NCI-H2196 (cell line): ENCODE data around the gene TJP2.
"Not testable (repeated sequence)": the region's sequence is repeated elsewhere in the genome, so short reads cannot be mapped to it uniquely, and the experiment has no call there.

Experiments used
- DNase-seq: peaks from one replicate; lab custom pipeline; 2025; ENCODE audit not compliant: unreplicated experiment; lab: John Stamatoyannopoulos, UW

TJP2 gene

DNA sequence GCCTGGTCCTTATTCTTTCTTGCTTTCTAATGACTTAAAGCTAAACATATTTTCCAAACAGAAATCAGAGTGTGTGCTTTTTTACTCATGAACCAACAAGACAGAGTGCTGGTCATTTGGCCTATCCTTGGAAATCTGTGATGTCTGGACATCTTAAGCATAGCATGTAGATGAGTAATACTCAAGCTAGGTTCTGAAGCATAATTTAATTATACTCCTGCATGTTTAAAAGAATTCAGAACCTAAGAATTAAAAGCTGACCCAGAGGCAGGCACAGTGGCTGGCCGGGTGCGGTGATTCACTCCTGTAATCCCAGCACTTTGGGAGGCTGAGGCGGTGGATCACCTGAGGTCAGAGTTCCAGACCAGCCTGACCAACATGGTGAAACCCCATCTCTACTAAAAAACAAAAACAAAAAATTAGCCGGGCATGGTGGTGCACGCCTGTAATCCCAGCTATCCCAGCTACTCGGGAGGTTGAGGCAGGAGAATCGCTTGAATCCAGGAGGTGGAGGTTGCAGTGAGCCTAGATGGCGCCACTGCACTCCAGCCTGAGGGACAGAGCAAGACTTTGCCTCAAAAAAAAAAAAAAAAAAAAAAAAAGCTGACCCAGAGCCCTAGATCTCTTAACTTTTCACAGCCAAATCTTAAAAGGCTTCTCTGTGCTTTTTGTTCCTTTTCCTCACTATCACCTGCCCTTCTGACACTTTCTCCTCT, 16.2 kb upstream of the TJP2 start:
- DNase-seq: no peak

GRCh38 chr9:69158471-69158870, 15.6 kb upstream of the TJP2 start:
- no peak for DNase-seq

DNA sequence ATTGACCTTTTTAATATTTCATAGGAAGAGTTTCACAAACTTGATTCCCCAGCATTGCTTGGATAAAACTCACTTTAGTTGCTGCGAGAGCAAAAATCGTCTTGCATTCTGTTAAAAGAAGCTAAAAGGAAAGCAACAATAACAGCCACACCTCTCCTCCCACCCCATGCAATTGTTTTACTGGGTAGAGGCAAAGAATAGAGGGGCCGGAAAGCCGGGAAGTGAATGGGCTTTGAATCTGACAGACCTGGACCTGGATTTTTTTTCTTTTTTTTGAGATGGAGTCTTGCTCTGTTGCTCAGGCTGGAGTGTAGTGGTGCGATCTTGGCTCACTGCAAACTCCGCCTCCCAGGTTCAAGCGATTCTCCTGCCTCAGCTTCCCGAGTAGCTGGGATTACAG, 9.5 kb upstream of the TJP2 start:
- DNase-seq: not testable (repeated sequence)

GRCh38 chr9:69165581-69165980, 8.5 kb upstream of the TJP2 start:
- no peak for DNase-seq

DNA sequence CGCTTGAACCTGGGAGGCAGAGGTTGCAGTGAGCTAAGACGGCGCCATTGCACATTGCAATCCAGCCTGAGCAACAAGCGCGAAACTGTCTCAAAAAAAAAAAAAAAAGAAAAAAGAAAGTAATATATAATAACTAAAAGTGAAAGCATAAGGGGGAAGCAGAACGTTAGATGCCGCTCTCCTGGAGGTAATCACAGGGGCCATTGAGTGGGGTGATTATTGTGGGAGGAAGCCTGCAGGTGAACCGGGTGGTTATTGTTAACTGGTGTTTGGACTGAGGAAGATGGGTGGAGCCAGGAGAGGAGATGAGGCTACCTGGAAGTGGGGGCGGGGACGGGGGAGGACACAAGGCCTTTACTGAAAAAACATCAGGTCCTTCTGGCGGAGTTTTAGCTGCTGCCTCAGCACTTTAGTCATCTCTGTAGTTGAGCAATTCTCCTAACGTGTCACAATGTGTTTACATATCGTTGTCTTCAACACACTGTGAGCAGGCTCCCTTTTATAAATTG, 5.3 kb upstream of the TJP2 start:
- DNase-seq: peak; percentile 28

DNA sequence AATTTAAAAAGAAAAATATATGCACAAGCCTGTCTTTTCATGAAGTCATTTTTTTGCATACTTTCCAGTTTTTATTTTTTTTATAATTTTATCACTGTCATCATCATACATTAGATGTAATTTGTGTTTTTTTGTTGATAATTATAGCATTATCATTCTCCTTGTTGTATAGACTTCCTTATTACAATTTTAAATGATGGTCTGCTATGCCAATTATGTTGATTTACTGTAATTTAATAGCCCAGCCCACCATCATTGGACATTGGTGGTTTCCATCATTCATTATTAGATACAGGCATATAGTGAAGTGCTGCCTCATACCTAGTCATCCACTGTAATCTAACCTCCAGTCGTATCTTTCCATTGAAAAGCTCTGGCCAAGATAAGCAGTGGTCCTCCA, 3.8 kb upstream of the TJP2 start:
- no peak for DNase-seq

DNA sequence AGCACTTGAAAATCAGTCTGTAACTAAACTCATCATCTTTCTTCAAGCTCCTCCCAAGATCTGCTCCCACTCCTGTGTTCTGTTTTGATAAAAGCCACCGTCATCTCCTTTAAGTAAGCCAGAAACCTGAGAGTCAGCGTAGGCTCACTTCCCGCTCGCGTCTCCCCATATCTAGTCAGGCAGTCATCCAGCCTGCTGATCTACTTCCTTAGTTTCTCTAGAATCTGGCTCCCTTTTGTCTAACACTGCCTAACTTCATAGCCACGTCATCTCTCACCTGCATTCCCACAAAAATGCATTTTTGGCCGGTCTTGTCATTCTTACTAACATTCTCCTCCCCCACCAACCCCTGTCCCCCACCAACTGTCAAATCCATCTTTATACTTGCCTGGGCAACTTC, 3.0 kb upstream of the TJP2 start:
- no peak for DNase-seq

GRCh38 chr9:69171517-69171916, 2.6 kb upstream of the TJP2 start:
- DNase-seq: no peak

GRCh38 chr9:69172895-69173294, 1.2 kb upstream of the TJP2 start:
- DNase-seq: no peak

DNA sequence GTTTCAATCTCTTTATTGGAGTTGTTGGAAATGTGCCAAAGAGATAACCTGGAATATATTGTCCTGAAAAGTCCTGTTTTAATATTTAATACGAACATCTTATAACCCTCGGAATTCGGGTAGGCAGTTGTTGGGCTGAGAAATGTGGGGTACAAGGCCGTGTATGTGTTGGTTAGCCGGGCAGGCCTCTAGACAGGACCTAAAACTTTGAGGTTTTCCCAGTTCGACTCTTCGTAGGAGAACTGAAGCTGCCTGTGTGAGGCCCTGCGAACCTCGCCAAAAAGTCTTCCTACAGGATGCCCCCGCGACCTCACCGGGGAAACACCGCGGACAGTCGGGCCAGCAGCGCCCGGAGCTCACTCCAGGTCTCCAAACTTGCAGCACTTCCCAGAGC, 583 bp upstream of the TJP2 start:
- no peak for DNase-seq

GRCh38 chr9:69174616-69175463, 763 bp downstream of the TJP2 start:
- no peak for DNase-seq

DNA sequence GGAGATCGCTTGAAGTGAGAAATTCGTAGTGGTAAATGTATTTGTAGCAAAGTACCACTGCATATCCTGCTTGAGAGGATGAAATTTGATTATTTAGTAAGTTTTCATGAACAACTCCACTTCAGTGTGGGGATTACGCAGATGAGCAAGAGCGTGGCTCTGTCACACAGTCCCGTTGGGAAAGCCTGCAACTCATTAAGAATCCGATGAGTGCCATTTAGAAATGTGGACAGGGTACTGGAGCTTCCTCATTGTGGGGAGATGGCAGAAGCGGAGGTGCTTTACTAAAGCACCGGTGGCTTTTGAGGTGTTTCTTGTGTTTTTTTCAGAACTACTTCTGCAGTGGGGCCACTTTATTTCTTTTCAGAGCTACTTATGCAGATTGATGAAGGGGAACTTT, 1.4 kb downstream of the TJP2 start:
- DNase-seq: no peak

DNA sequence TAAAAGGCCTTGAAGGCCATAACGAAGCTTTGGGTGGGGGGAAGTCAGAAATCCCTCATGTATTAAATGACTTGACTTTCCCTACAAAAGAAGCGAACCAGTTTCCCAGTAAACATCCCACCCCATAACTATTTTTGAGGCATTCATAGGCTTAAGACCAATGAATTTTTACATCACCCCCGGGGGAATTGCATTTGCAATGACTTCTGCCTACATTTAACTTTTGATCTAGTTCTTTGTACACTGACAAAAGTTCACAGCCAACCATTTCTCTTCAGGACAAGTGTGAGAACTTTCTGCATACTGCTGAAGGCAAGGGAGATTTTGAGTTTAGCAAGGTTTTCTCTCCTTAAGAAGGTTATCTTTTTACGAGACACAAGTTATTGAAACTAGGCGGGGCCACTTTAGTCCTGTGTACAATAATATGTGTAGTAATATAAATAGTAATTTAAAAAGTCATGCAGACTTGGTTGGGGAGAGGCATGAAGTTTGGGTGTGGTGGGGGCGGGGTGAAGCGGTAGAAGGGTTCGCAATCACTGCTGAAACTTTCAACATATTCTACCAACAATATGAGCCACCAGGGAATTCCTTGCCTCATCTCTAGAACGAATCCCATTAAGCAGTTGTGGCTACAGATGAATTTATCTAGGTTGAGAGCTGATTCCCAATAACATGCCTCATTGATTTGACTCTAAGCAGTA, 2.5 kb downstream of the TJP2 start:
- no peak for DNase-seq

- no peak for DNase-seq
Observed at GRCh38 chr9:69178583-69179011, 4.5 kb downstream of the TJP2 start.

GRCh38 chr9:69179037-69179436, 5.0 kb downstream of the TJP2 start:
- DNase-seq: no peak

GRCh38 chr9:69180200-69180599, 6.1 kb downstream of the TJP2 start:
- no peak for DNase-seq

DNA sequence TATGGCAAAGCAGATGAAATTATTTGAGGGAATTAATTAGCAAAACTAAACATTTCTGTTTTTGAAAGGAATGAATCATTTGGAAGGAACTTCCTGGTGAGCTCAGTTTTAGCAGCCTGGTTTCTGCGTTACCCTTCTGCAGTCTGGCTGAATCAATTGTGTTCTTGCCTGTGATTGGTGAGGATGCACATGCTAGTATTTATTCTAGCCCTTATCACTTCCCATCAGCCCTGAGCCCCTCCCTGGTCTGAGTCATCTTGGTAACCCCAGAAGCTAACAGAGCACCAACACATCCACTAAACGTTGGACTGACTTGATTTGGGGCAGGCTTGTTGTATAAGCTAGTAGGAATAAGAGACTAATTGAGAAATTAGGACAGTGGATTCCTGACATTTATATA, 6.6 kb downstream of the TJP2 start:
- DNase-seq: peak; percentile 74

DNA sequence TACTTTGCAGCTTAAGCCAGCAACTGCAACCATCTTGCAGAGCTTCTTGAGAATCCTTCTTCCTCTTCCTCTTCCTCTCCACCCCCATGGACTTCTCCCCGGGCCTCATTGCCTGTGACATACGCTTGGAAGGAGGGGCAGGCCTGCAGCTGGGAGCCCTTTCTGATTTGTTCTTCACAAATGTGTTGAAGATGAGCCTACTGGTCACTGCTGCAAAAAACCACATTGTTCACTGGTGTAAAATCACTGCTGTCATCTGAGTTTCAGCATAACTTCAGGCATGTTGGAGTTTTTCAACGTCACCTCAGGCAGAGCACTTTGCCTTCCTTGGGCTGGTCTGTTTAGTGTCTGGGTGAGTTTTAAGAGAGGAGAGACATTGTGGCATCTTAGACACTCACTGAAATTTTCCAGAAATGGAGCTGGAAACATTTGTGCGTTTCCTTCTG, 7.9 kb downstream of the TJP2 start:
- no peak for DNase-seq

- no peak for DNase-seq
Observed at GRCh38 chr9:69184266-69184665, 10.2 kb downstream of the TJP2 start.

- no peak for DNase-seq
Observed at GRCh38 chr9:69186841-69187611, 12.9 kb downstream of the TJP2 start.

DNA sequence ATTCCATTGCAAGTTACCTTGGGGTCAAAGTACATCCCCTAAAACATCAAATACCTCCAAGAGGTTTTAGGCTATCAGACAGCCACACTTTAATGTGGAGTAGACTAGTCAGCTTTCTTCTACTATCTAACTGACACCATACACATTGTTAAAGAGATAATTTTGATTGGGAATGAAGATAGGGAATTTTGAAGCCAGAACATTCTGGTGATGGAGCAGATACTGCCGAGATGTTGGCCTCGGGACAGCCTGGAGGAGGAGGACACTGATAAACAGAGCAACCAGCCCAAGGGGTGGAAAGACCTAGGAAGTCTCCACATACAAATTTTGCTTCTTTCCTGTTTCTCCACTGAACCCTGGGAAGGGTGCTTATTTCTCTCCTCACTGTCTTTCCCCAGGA, 14.9 kb downstream of the TJP2 start:
- no peak for DNase-seq
